Activated B cell treated with CpG ODN at 0.5 μM for 24 hours (primary cell): Measurements from ENCODE around the gene MRPL50. TPM values are rescaled to one million over a fixed set of nuclear protein-coding genes. Genes with fewer than 3 reads are reported as not detected.

Source experiments
- ATAC-seq: fragments of 200-7000 bp; cut with Tn5 transposase; one replicate; pipeline ENCODE4 v1.10.0; 2021; ENCODE audit warnings: low read depth, mild to moderate bottlenecking, moderate library complexity
- CTCF ChIA-PET: fragments of 350-600 bp; sonication (Branson Sonifier 250); formaldehyde crosslinking; loops from one replicate; lab custom pipeline; 2021; ENCODE audit warnings: antibody characterized with exemption; lab: Charles Lee
- POLR2A ChIA-PET: fragments of 350-600 bp; sonication (Branson Sonifier 250); formaldehyde crosslinking; loops from one replicate; lab custom pipeline; 2021; ENCODE audit warnings: antibody characterized with exemption; lab: Charles Lee
- DNase-seq: peaks from one replicate; pipeline ENCODE4 v3.0.0; 2022
- H3K27ac Mint-ChIP-seq: one replicate; pipeline ENCODE4 v1.8.0; 2020; ENCODE audit warnings: mixed read lengths
- H3K27me3 Mint-ChIP-seq: one replicate; pipeline ENCODE4 v1.8.0; 2021; ENCODE audit warnings: mixed read lengths
- H3K36me3 Mint-ChIP-seq: one replicate; pipeline ENCODE4 v1.8.0; 2021; ENCODE audit warnings: low read depth, mixed read lengths
- H3K4me1 Mint-ChIP-seq: one replicate; pipeline ENCODE4 v1.8.0; 2021; ENCODE audit warnings: mixed read lengths
- H3K4me3 Mint-ChIP-seq: one replicate; pipeline ENCODE4 v1.8.0; 2020; ENCODE audit warnings: mild to moderate bottlenecking, mixed read lengths
- H3K9me3 Mint-ChIP-seq: one replicate; pipeline ENCODE4 v1.8.0; 2020; ENCODE audit warnings: mixed read lengths
- CTCF ChIP-seq: fragments of 200-600 bp; IDR thresholded peaks from one replicate; pipeline ENCODE4 v1.8.0; 2022; ENCODE audit warnings: antibody characterized with exemption, mild to moderate bottlenecking
- intact Hi-C: fragments of 100-400 bp; cut with micrococcal nuclease; formaldehyde crosslinking; loops from one replicate; pipeline ENCODE4 v1.15.1; 2024
- total RNA-seq: library from RNA; stranded (reverse); gene quantifications from 2 replicates; pipeline ENCODE4 v1.2.3, GENCODE V29; 2022

MRPL50 gene
- total RNA-seq, 1 donor from 2014 or later: 14.0 TPM

GRCh38 chr9:101434998-101435397 is 36.6 kb upstream of the MRPL50 start:
- CTCF ChIA-PET: no interaction called here
- no peak for ATAC-seq
- TF ChIP-seq CTCF: no peak
- no peaks in the 10 kb centered on the region for H3K9me3 Mint-ChIP-seq
- peaks cover 13% of the 10 kb centered on the region for H3K27me3 Mint-ChIP-seq
- intact Hi-C loops: no loop called here
- H3K4me1 Mint-ChIP-seq: no peaks in the 10 kb centered on the region
- POLR2A ChIA-PET: no interaction called here
- no peak overlapping the region for H3K4me3 Mint-ChIP-seq
- H3K27ac Mint-ChIP-seq: no peak overlapping the region
- no peak for DNase-seq
- no peaks in the 10 kb centered on the region for H3K36me3 Mint-ChIP-seq

DNA sequence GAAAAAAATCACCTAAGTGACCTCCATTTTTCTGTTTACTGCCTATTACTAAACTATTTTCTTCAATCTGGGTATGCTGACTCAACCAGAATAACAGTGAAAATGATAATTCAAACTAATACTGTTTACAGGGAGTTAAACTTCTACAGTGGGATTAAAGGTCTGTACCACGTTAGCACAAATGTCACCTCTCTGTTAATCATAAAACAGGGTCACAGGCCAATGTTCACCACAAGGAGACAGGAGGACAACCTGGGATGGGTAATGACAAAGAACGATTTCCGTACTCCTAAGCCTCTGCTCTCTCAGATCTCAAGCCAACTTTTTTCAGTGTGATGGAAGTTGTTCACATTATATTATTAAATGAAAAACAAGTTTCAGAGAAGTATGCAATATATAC is 34.8 kb upstream of the MRPL50 start:
- DNase-seq: no peak
- POLR2A ChIA-PET: no interaction called here

GRCh38 chr9:101432740-101433139 is 34.3 kb upstream of the MRPL50 start:
- peaks cover 9% of the 10 kb centered on the region for H3K4me1 Mint-ChIP-seq

More for the DNA sequence above, 34.8 kb upstream of the MRPL50 start:
- Mint-ChIP-seq H3K4me3 (no peak overlapping the region), H3K9me3 (no peaks in the 10 kb centered on the region), H3K27ac (no peak overlapping the region), H3K4me1 (peaks cover 4% of the 10 kb centered on the region), H3K27me3 (peaks cover 11% of the 10 kb centered on the region), H3K36me3 (no peaks in the 10 kb centered on the region)
- CTCF ChIA-PET: no interaction called here
- no peak for ATAC-seq
- TF ChIP-seq CTCF: no peak
- intact Hi-C loops: no loop called here

DNA sequence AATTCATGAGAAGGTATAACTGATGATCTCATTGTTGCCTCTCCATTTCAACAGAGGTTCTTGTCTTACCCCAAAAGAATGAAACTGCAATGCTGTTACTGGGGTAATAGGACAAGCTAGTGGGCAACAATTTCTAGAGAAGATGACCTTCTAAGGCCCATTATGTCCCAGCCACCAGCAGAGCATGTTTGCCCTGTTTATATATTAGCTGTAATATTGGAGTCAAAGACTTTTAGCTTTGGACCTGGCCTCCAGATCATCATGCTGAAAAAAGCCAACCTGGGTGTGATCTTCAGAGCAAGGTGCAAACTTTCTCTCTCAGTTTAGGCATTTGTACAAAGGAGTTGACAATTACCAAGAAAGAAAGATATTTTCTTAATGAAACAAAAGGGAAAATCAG is 33.8 kb upstream of the MRPL50 start:
- Mint-ChIP-seq H3K4me3 (no peak overlapping the region), H3K27me3 (peaks cover 11% of the 10 kb centered on the region), H3K36me3 (no peaks in the 10 kb centered on the region), H3K4me1 (peaks cover 13% of the 10 kb centered on the region), H3K9me3 (no peaks in the 10 kb centered on the region), H3K27ac (no peak overlapping the region)
- ChIA-PET CTCF (no interaction called here), POLR2A (no interaction called here)
- TF ChIP-seq CTCF: no peak
- intact Hi-C loops: no loop called here
- DNase-seq (no peak), ATAC-seq (no peak)

More at GRCh38 chr9:101432740-101433139, 34.3 kb upstream of the MRPL50 start:
- Mint-ChIP-seq H3K36me3 (no peaks in the 10 kb centered on the region), H3K27ac (no peak overlapping the region), H3K4me3 (no peak overlapping the region), H3K9me3 (no peaks in the 10 kb centered on the region), H3K27me3 (peaks cover 11% of the 10 kb centered on the region)
- no peak for TF ChIP-seq CTCF
- intact Hi-C loops: no loop called here
- CTCF ChIA-PET: no interaction called here
- POLR2A ChIA-PET: no interaction called here
- DNase-seq: no peak
- no peak for ATAC-seq

- ChIA-PET POLR2A (no interaction called here), CTCF (no interaction called here)
- intact Hi-C loops: no loop called here
Observed at GRCh38 chr9:101429736-101430135, 31.3 kb upstream of the MRPL50 start.

More at GRCh38 chr9:101429736-101430135, 31.3 kb upstream of the MRPL50 start:
- no peak overlapping the region for H3K4me3 Mint-ChIP-seq
- no peak overlapping the region for H3K27ac Mint-ChIP-seq
- ATAC-seq (no peak), DNase-seq (no peak)
- no peaks in the 10 kb centered on the region for H3K36me3 Mint-ChIP-seq
- H3K4me1 Mint-ChIP-seq: peaks cover 13% of the 10 kb centered on the region
- H3K9me3 Mint-ChIP-seq: no peaks in the 10 kb centered on the region
- peaks cover 4% of the 10 kb centered on the region for H3K27me3 Mint-ChIP-seq
- TF ChIP-seq CTCF: no peak
